OCI-LY7 (cell line): ENCODE data around the gene APOL3. TPM values are rescaled to one million over a fixed set of nuclear protein-coding genes. Genes with fewer than 3 reads are reported as not detected.
"Not testable (repeated sequence)": the region's sequence is repeated elsewhere in the genome, so short reads cannot be mapped to it uniquely, and the experiment has no call there.

Source experiments
- BruUV-seq: library from RNA; stranded (reverse); fragments of 400-500 nt; replicated peaks from 2 replicates; lab custom pipeline; 2021; lab: Mats Ljungman, UMichigan
- CTCF ChIA-PET: fragments of 300-600 bp; sonication (Branson Sonifier 250); formaldehyde crosslinking; loops from one replicate; lab custom pipeline; 2022; ENCODE audit warnings: antibody characterized with exemption; ENCODE audit not compliant: unreplicated experiment; lab: Charles Lee
- POLR2A ChIA-PET: fragments of 300-600 bp; sonication (Branson Sonifier 250); formaldehyde crosslinking; loops from one replicate; lab custom pipeline; 2022; ENCODE audit warnings: antibody characterized with exemption; lab: Charles Lee
- DNase-seq: peaks from one replicate; pipeline ENCODE4 v3.0.0-alpha.2; 2015; ENCODE audit warnings: low spot score
- H2AFZ ChIP-seq: fragments of 200-600 bp; sonication (generic), shearing (Covaris generic); 2 replicates; pipeline ENCODE4 v1.6.1; 2014; ENCODE audit warnings: mild to moderate bottlenecking, antibody characterized with exemption, low read length, moderate library complexity
- H3K27ac ChIP-seq: fragments of 200-600 bp; sonication (generic); 2 replicates; pipeline ENCODE4 v1.5.1; 2014; ENCODE audit warnings: mixed run types, low read depth, mild to moderate bottlenecking, moderate library complexity, low read length, inconsistent platforms; ENCODE audit not compliant: poor library complexity, severe bottlenecking
- H3K36me3 ChIP-seq: fragments of 200-600 bp; sonication (generic); 2 replicates; pipeline ENCODE4 v1.6.1; 2014; ENCODE audit warnings: mild to moderate bottlenecking, antibody characterized with exemption, low read length, moderate library complexity, mixed read lengths; ENCODE audit not compliant: insufficient read depth
- H3K4me1 ChIP-seq: fragments of 200-600 bp; sonication (generic); 2 replicates; pipeline ENCODE4 v1.5.1; 2014; ENCODE audit warnings: mild to moderate bottlenecking, low read length; ENCODE audit not compliant: insufficient read depth, poor library complexity, severe bottlenecking
- H3K4me2 ChIP-seq: fragments of 200-600 bp; sonication (generic); 2 replicates; pipeline ENCODE4 v1.6.1; 2014; ENCODE audit warnings: mild to moderate bottlenecking, low read length
- H3K4me3 ChIP-seq: fragments of 200-600 bp; sonication (generic); 2 replicates; pipeline ENCODE4 v1.5.1; 2014; ENCODE audit warnings: mild to moderate bottlenecking, low read depth, low read length; ENCODE audit not compliant: poor library complexity, severe bottlenecking
- H3K79me2 ChIP-seq: fragments of 200-600 bp; sonication (generic); 2 replicates; pipeline ENCODE4 v1.6.1; 2016; ENCODE audit warnings: low read depth, mild to moderate bottlenecking, low read length, moderate library complexity, mixed read lengths; ENCODE audit not compliant: insufficient read depth
- H3K9me2 ChIP-seq: fragments of 200-600 bp; sonication (generic); 2 replicates; pipeline ENCODE4 v1.6.1; 2016; ENCODE audit warnings: mild to moderate bottlenecking, low read length, mixed read lengths; ENCODE audit not compliant: insufficient read depth
- H3K9me3 ChIP-seq: fragments of 200-600 bp; sonication (generic); 2 replicates; pipeline ENCODE4 v1.6.1; 2014; ENCODE audit warnings: mild to moderate bottlenecking, mixed run types, low read length, mixed read lengths
- H4K20me1 ChIP-seq: fragments of 200-600 bp; sonication (generic); 2 replicates; pipeline ENCODE4 v1.6.1; 2014; ENCODE audit warnings: mild to moderate bottlenecking, antibody characterized with exemption, low read length, moderate library complexity, mixed read lengths; ENCODE audit not compliant: insufficient read depth
- EZH2phosphoT487 ChIP-seq: fragments of 200-600 bp; sonication (generic); IDR thresholded peaks from 2 replicates; pipeline ENCODE4 v1.6.1; 2018; ENCODE audit warnings: low read depth, borderline replicate concordance, mild to moderate bottlenecking, mixed run types, antibody characterized with exemption, low read length, moderate library complexity, mixed read lengths
- intact Hi-C: fragments of 100-400 bp; cut with micrococcal nuclease; formaldehyde crosslinking; loops from one replicate; pipeline ENCODE4 v1.10.0; 2022; ENCODE audit not compliant: unreplicated experiment
- total RNA-seq, 2 experiments: library from RNA; depleted of rRNA in 1 of 2; stranded (reverse); fragments of >200 nt in 1 of 2; shearing (Covaris generic) in 1 of 2; gene quantifications; 2 replicates each; pipeline ENCODE4 v1.2.3, GENCODE V29; 2014 to 2022
- TF ChIP-seq, protein P1 (sequence below): fragments of 200-600 bp; sonication (generic); conservative IDR thresholded peaks from 2 replicates; pipeline ENCODE4 v1.5.1; 2014; ENCODE audit warnings: mild to moderate bottlenecking, antibody characterized with exemption, low read length, moderate library complexity, mixed read lengths

APOL3 gene
- total RNA-seq, 2 experiments from 2014 or later: 10.7 to 19.6 TPM

DNA sequence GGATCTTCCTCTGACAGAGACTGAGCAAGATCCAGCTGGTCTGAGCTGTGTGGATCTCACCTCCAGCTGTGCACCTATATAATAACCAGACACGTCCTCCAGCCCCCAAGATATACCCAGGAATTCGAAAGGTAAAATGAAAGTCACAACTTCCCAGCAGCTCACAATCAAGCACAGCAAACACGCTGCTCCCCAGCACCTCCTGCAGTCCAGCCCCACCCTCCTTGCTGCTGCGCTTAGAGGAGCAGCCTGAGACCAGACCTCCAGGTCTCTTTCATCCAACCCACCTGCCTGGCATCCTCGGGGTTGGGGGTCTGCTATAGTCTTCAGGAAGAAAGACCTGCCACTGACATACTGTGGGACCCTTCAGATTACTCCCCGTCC lies 44.1 kb upstream of the APOL3 start:
- Histone ChIP-seq H2AFZ (no peak overlapping the region), H3K4me1 (peaks cover 3% of the 10 kb centered on the region), H3K79me2 (no peaks in the 10 kb centered on the region), H4K20me1 (no peaks in the 10 kb centered on the region), H3K9me2 (no peaks in the 10 kb centered on the region), H3K4me3 (no peak overlapping the region), H3K4me2 (no peak overlapping the region), H3K36me3 (no peaks in the 10 kb centered on the region), H3K27ac (no peak overlapping the region), H3K9me3 (peaks cover 12% of the 10 kb centered on the region; the same call in 1 of the 2 replicates)
- POLR2A ChIA-PET: interaction anchor here (0.9 to 1.0 kb wide), 2 partner anchors 27 to 34 kb away, joined by 3 to 4 read pairs; partner anchors contain the start of gene APOL2
- no peak for TF ChIP-seq EZH2phosphoT487
- TF ChIP-seq, protein P1, sequence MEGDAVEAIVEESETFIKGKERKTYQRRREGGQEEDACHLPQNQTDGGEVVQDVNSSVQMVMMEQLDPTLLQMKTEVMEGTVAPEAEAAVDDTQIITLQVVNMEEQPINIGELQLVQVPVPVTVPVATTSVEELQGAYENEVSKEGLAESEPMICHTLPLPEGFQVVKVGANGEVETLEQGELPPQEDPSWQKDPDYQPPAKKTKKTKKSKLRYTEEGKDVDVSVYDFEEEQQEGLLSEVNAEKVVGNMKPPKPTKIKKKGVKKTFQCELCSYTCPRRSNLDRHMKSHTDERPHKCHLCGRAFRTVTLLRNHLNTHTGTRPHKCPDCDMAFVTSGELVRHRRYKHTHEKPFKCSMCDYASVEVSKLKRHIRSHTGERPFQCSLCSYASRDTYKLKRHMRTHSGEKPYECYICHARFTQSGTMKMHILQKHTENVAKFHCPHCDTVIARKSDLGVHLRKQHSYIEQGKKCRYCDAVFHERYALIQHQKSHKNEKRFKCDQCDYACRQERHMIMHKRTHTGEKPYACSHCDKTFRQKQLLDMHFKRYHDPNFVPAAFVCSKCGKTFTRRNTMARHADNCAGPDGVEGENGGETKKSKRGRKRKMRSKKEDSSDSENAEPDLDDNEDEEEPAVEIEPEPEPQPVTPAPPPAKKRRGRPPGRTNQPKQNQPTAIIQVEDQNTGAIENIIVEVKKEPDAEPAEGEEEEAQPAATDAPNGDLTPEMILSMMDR: no peak
- intact Hi-C loops: no loop called here
- CTCF ChIA-PET: no interaction called here
- BruUV-seq: no TSS peak
- DNase-seq: no peak

DNA sequence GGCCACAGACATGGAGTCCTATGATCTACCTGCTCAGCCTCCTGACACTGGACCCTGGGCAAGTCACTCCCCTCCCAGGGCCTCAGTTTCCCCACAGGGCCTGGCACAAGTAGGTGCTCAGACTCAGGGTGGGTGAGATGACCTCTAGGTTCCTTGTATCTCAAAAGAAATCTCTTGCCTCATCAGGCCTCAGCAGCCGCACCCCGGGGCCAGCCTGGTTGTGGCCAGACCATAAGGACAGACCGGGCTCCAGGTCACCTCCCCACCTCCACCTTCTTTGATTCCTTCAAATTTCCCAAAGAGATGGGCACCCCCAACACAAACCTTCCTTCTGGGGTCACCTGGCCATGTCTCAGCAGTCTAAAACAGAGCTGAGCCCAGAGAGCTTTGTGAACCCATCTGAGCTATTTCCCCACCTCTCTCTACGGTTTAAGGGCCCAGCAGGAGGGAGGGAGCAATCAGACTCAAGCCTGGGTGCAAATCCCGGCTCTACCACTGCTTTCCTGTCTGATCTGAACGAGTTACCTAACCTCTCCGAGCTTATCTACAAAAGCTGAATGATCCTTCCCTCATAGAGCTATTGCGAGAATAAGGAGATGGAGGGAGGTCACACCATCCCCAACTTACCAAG lies 43.6 kb upstream of the APOL3 start:
- CTCF ChIA-PET: no interaction called here
- H3K4me2 ChIP-seq: no peak overlapping the region
- intact Hi-C loops: no loop called here
- H4K20me1 ChIP-seq: no peaks in the 10 kb centered on the region
- H3K27ac ChIP-seq: no peak overlapping the region
- TF ChIP-seq, protein P1: no peak
- no peak for TF ChIP-seq EZH2phosphoT487
- no peaks in the 10 kb centered on the region for H3K36me3 ChIP-seq
- no peak overlapping the region for H2AFZ ChIP-seq
- POLR2A ChIA-PET: interaction anchor here (0.9 to 1.0 kb wide), 2 partner anchors 26 to 35 kb away, joined by 3 to 4 read pairs; partner anchors contain the start of gene APOL2
- H3K4me1 ChIP-seq: peaks cover 3% of the 10 kb centered on the region
- H3K9me3 ChIP-seq: peaks cover 8% of the 10 kb centered on the region; the same call in 1 of the 2 replicates
- no TSS peak for BruUV-seq
- no peaks in the 10 kb centered on the region for H3K9me2 ChIP-seq
- DNase-seq: no peak
- H3K4me3 ChIP-seq: no peak overlapping the region
- no peaks in the 10 kb centered on the region for H3K79me2 ChIP-seq

DNA sequence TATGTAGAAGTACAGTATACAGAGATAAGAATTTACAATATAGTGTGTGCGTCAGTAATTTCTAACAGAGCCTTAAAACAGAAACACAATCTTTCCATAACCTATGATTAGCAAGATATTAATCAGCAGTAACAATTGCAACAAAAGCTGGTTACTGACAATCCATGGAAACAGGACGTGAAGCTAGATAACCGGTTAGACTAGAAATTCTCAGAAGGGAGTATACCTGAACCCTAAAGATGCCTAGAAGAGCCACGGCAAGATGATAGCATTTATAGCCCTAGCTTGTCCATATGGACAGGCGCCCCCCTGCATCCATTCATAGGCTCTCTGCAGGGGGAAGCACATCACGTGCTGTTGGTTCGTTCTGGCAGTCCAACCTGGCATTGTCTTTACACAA lies 42.9 kb upstream of the APOL3 start:
- BruUV-seq, intact Hi-C loops, H3K4me1 ChIP-seq, H3K9me2 ChIP-seq, CTCF ChIA-PET, H3K9me3 ChIP-seq, H2AFZ ChIP-seq, H3K4me3 ChIP-seq, H3K36me3 ChIP-seq, DNase-seq, H3K79me2 ChIP-seq, H3K27ac ChIP-seq, H4K20me1 ChIP-seq, H3K4me2 ChIP-seq: not testable (repeated sequence)
- POLR2A ChIA-PET: interaction anchor here (0.6 kb wide), 1 partner anchor 38 kb away, joined by 5 read pairs; no protein-coding TSS in a partner anchor

DNA sequence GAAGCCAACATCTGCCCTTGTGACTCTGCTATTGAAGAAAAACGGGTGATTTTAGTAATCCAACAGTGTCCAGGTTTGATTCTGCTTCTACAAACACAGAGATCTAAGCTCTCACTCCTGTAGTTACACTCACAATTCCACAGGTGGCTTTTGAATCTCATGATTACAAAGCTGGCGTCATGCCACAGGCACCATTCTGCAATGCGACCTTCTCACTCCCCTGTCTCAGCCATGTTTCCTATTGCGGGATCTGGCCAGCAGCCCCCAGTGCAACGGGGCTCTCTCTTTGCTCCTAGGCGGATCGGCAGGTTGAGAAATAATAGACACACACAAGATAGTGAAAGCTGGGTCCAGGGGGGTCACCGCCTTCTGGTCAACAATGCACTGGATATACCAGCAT lies 42.4 kb upstream of the APOL3 start:
- H3K4me3 ChIP-seq, CTCF ChIA-PET, intact Hi-C loops, H3K9me2 ChIP-seq, DNase-seq, H3K79me2 ChIP-seq, H2AFZ ChIP-seq, H3K27ac ChIP-seq, H3K4me2 ChIP-seq, H3K4me1 ChIP-seq, H4K20me1 ChIP-seq, BruUV-seq, H3K9me3 ChIP-seq, H3K36me3 ChIP-seq: not testable (repeated sequence)
- POLR2A ChIA-PET: interaction anchor here (0.6 to 0.7 kb wide), 2 partner anchors 15 to 39 kb away, joined by 3 to 5 read pairs; no protein-coding TSS in a partner anchor
